Keratinocyte (primary cell): ENCODE measurements around the gene C1R. TPM values are rescaled to one million over a fixed set of nuclear protein-coding genes. Genes with fewer than 3 reads are reported as not detected.

Source experiments
- DNase-seq: peaks from one replicate; pipeline ENCODE4 v3.0.0-alpha.2; 2011; ENCODE audit warnings: low read depth, missing footprints, low spot score
- FAIRE-seq: peaks from 2 replicates; lab custom pipeline; 2011; peaks lifted over from hg19 to GRCh38; lab: Jason Lieb, UNC
- H2AFZ ChIP-seq: 2 replicates; pipeline ENCODE4 v1.6.0; 2012; ENCODE audit warnings: low read length, control low read depth, inconsistent platforms; ENCODE audit not compliant: control insufficient read depth
- H3K27ac ChIP-seq: 2 replicates; pipeline ENCODE4 v1.5.1; 2011; ENCODE audit warnings: low read length; ENCODE audit not compliant: control insufficient read depth, insufficient read depth
- H3K27me3 ChIP-seq: 3 replicates; pipeline ENCODE4 v1.6.0; 2011; ENCODE audit warnings: low read length; ENCODE audit not compliant: control insufficient read depth, insufficient read depth; ENCODE audit errors: extremely low read depth
- H3K36me3 ChIP-seq, 2 experiments: 2 replicates in 1 of 2; 3 replicates in 1 of 2; pipeline ENCODE4 v1.5.1; 2011; ENCODE audit warnings: low read length in 2 of 2, mild to moderate bottlenecking in 1 of 2; ENCODE audit not compliant: control insufficient read depth in 2 of 2, insufficient read depth in 2 of 2; ENCODE audit errors: extremely low read depth in 1 of 2
- H3K4me1 ChIP-seq: 3 replicates; pipeline ENCODE4 v1.5.1; 2011; ENCODE audit warnings: low read length; ENCODE audit not compliant: control insufficient read depth, insufficient read depth; ENCODE audit errors: extremely low read depth
- H3K4me2 ChIP-seq: 3 replicates; pipeline ENCODE4 v1.6.0; 2011; ENCODE audit warnings: low read depth, low read length; ENCODE audit not compliant: control insufficient read depth, insufficient read depth; ENCODE audit errors: extremely low read depth
- H3K4me3 ChIP-seq, 3 experiments: fragments of 200-600 bp in 1 of 3; sonication (generic) in 1 of 3; 2 replicates in 2 of 3; 3 replicates in 1 of 3; pipeline ENCODE4 v1.5.1; 2011 to 2016; ENCODE audit warnings: low read length in 3 of 3, mild to moderate bottlenecking in 3 of 3, control low read depth in 2 of 3, inconsistent platforms in 1 of 3, low read depth in 1 of 3, mixed read lengths in 1 of 3, mixed run types in 1 of 3, moderate library complexity in 1 of 3; ENCODE audit not compliant: control insufficient read depth in 2 of 3, insufficient read depth in 2 of 3; ENCODE audit errors: extremely low read depth in 1 of 3
- H3K79me2 ChIP-seq: 2 replicates; pipeline ENCODE4 v1.6.0; 2012; ENCODE audit warnings: low read length; ENCODE audit not compliant: control insufficient read depth, insufficient read depth
- H3K9ac ChIP-seq: 3 replicates; pipeline ENCODE4 v1.6.0; 2011; ENCODE audit warnings: low read length; ENCODE audit not compliant: control insufficient read depth, insufficient read depth; ENCODE audit errors: extremely low read depth
- H3K9me1 ChIP-seq: 3 replicates; pipeline ENCODE4 v1.6.0; 2011; ENCODE audit warnings: low read length; ENCODE audit not compliant: control insufficient read depth, insufficient read depth; ENCODE audit errors: extremely low read depth
- H3K9me3 ChIP-seq: 2 replicates; pipeline ENCODE4 v1.5.1; 2012; ENCODE audit warnings: low read depth, low read length; ENCODE audit not compliant: control insufficient read depth
- H4K20me1 ChIP-seq: 3 replicates; pipeline ENCODE4 v1.6.0; 2011; ENCODE audit warnings: low read length; ENCODE audit not compliant: control insufficient read depth, insufficient read depth; ENCODE audit errors: extremely low read depth
- CTCF ChIP-seq, 3 experiments: IDR thresholded peaks in 1 of 3; conservative IDR thresholded peaks in 1 of 3; optimal IDR thresholded peaks in 1 of 3; 2 replicates in 2 of 3; 3 replicates in 1 of 3; pipeline versions ENCODE3 to v1.5.1; 2011; ENCODE audit warnings: low read length in 3 of 3, mild to moderate bottlenecking in 3 of 3, moderate library complexity in 2 of 3, control low read depth in 1 of 3, inconsistent platforms in 1 of 3; ENCODE audit not compliant: insufficient read depth in 2 of 3; ENCODE audit errors: extremely low read depth in 1 of 3
- EZH2 ChIP-seq: IDR thresholded peaks from one replicate; pipeline ENCODE4 v1.6.1; 2012; ENCODE audit warnings: inconsistent platforms, mild to moderate bottlenecking, low read length, moderate library complexity
- dilution Hi-C: fragments of 300-500 bp; cut with MboI; formaldehyde crosslinking; loops from one replicate; pipeline ENCODE4 v1.7.0; 2020; ENCODE audit warnings: low sequenced_read_pairs; ENCODE audit not compliant: extremely low pct_ligation_motif_present
- polyA plus RNA-seq, 5 experiments: library from polyadenylated mRNA; depleted of rRNA in 3 of 5; stranded (reverse) in 3 of 5; stranded (forward) in 1 of 5; unstranded in 1 of 5; fragments of >200 nt; gene quantifications; 1 replicate in 1 of 5; 2 replicates in 3 of 5; 3 replicates in 1 of 5; pipeline versions ENCODE4 v1.2.1 to v1.2.3, GENCODE V29; 2011 to 2012; ENCODE audit warnings: missing spikeins in 2 of 5, low read depth in 1 of 5, low replicate concordance in 1 of 5

Gene C1R
- polyA plus RNA-seq, 1 donor (not counting 4 experiments of a cell fraction or from before 2014, with no cell fraction given): 2.8 TPM

- H3K27ac ChIP-seq: no peak overlapping the region
- H3K79me2 ChIP-seq: peaks cover 4% of the 10 kb centered on the region
- DNase-seq (no peak), FAIRE-seq (no peak)
- no peak overlapping the region for H3K4me2 ChIP-seq
- no peak overlapping the region for H3K9ac ChIP-seq
- H3K9me3 ChIP-seq: no peaks in the 10 kb centered on the region
- no peaks in the 10 kb centered on the region for H3K4me1 ChIP-seq
- H2AFZ ChIP-seq: no peak overlapping the region
- no peaks in the 10 kb centered on the region for H3K27me3 ChIP-seq
- peaks cover 0 to 21% of the 10 kb centered on the region in 2 experiments for H3K36me3 ChIP-seq
- no peaks in the 10 kb centered on the region for H3K9me1 ChIP-seq
- dilution Hi-C loops: no loop called here
- peaks cover 3% of the 10 kb centered on the region for H4K20me1 ChIP-seq
- no peak overlapping the region for H3K4me3 ChIP-seq
- TF ChIP-seq EZH2 (no peak), CTCF (optimal IDR thresholded peaks at IDR 0.05 in 1 of 3, IDR thresholded peaks at IDR 0.05 in 1 of 3, conservative IDR thresholded peaks at IDR 0.05 in 1 of 3; ENCODE audit: extremely low read depth in 1 of 3, insufficient read depth in 2 of 3, low read length in 3 of 3) (no peak)
Observed at GRCh38 chr12:7101694-7102131, 9.5 kb upstream of the C1R start.

- no peak overlapping the region for H3K4me3 ChIP-seq
- peaks cover 3% of the 10 kb centered on the region for H4K20me1 ChIP-seq
- H2AFZ ChIP-seq: no peak overlapping the region
- no peak for TF ChIP-seq CTCF (optimal IDR thresholded peaks at IDR 0.05 in 1 of 3, IDR thresholded peaks at IDR 0.05 in 1 of 3, conservative IDR thresholded peaks at IDR 0.05 in 1 of 3; ENCODE audit: extremely low read depth in 1 of 3, insufficient read depth in 2 of 3, low read length in 3 of 3)
- TF ChIP-seq EZH2: no peak
- H3K79me2 ChIP-seq: peaks cover 2% of the 10 kb centered on the region
- H3K27ac ChIP-seq: no peak overlapping the region
- no peak overlapping the region for H3K9ac ChIP-seq
- FAIRE-seq (no peak), DNase-seq (no peak)
- H3K9me1 ChIP-seq: no peaks in the 10 kb centered on the region
- dilution Hi-C loops: no loop called here
- H3K4me1 ChIP-seq: no peaks in the 10 kb centered on the region
- peaks cover 0 to 22% of the 10 kb centered on the region in 2 experiments for H3K36me3 ChIP-seq
- no peaks in the 10 kb centered on the region for H3K9me3 ChIP-seq
- no peak overlapping the region for H3K4me2 ChIP-seq
- H3K27me3 ChIP-seq: no peaks in the 10 kb centered on the region
Observed at GRCh38 chr12:7101047-7101693, 8.9 kb upstream of the C1R start.
